ENCODE measurements around the gene HS3ST6. TPM values are rescaled to one million over a fixed set of nuclear protein-coding genes. Genes with fewer than 3 reads are reported as not detected.
"Not testable (repeated sequence)": the region's sequence is repeated elsewhere in the genome, so short reads cannot be mapped to it uniquely, and the experiment has no call there.

The HS3ST6 gene
- total RNA-seq, 6 experiments from 2014 or later, result not detected

DNA sequence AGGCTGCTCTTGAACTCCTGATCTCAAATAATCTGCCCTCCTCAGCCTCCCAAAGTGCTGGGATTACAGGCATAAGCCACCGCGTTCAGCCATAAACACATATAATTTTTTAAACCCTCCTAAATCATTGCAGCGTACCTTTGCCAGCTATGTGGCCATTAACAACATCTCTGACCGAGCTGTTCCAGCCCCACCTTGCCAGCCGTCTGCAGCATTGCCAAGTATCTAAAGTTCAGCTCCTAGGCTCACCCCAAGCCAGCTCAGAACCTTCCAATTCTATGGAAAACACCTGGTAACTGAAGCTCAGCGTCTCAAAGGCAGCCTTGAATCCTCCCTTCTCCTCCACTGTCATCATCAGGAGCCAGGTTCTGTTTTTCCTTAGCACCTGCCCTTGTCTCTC lies 41.1 kb downstream of the HS3ST6 start:
- Mint-ChIP-seq H3K9me3 (no peaks in the 10 kb centered on the region; the same call in 1 of the 2 replicates), H3K36me3 (ENCODE audit: low read depth) (no peaks in the 10 kb centered on the region), H3K27me3 (ENCODE audit: insufficient read depth) (peaks cover 29% of the 10 kb centered on the region), H3K4me3 (no peak overlapping the region), H3K27ac (no peak overlapping the region), H3K4me1 (ENCODE audit: low read depth) (no peaks in the 10 kb centered on the region)
- DNase-seq, result no peak
- TF ChIP-seq, protein P1, sequence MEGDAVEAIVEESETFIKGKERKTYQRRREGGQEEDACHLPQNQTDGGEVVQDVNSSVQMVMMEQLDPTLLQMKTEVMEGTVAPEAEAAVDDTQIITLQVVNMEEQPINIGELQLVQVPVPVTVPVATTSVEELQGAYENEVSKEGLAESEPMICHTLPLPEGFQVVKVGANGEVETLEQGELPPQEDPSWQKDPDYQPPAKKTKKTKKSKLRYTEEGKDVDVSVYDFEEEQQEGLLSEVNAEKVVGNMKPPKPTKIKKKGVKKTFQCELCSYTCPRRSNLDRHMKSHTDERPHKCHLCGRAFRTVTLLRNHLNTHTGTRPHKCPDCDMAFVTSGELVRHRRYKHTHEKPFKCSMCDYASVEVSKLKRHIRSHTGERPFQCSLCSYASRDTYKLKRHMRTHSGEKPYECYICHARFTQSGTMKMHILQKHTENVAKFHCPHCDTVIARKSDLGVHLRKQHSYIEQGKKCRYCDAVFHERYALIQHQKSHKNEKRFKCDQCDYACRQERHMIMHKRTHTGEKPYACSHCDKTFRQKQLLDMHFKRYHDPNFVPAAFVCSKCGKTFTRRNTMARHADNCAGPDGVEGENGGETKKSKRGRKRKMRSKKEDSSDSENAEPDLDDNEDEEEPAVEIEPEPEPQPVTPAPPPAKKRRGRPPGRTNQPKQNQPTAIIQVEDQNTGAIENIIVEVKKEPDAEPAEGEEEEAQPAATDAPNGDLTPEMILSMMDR (IDR thresholded peaks at IDR 0.05), result no peak

DNA sequence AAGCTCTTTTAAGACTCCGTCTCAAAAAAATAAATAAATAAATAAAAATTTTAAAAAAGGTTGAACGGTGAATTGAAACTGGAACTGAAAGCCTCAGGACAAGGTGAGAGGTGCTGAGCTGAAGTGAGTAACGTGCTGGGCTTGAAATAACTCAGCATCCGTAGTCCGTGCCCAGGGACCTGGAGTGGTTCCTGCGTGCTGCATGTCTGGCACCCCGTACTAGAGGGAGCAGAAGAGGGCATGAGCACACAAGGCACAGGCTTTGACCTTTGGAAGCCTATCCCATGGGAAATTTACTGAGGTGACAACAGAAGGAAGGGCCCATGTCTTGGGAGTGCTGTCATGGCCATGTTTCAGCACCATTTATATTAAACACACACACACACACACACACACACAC lies 41.7 kb downstream of the HS3ST6 start:
- H3K36me3 Mint-ChIP-seq (ENCODE audit: low read depth), result no peaks in the 10 kb centered on the region
- H3K9me3 Mint-ChIP-seq, result no peaks in the 10 kb centered on the region; the same call in 1 of the 2 replicates
- H3K4me1 Mint-ChIP-seq (ENCODE audit: low read depth), result no peaks in the 10 kb centered on the region
- DNase-seq, result no peak
- no peak overlapping the region for H3K4me3 Mint-ChIP-seq
- H3K27me3 Mint-ChIP-seq (ENCODE audit: insufficient read depth), result peaks cover 25% of the 10 kb centered on the region
- H3K27ac Mint-ChIP-seq, result no peak overlapping the region
- TF ChIP-seq, protein P1 (IDR thresholded peaks at IDR 0.05), result no peak

DNA sequence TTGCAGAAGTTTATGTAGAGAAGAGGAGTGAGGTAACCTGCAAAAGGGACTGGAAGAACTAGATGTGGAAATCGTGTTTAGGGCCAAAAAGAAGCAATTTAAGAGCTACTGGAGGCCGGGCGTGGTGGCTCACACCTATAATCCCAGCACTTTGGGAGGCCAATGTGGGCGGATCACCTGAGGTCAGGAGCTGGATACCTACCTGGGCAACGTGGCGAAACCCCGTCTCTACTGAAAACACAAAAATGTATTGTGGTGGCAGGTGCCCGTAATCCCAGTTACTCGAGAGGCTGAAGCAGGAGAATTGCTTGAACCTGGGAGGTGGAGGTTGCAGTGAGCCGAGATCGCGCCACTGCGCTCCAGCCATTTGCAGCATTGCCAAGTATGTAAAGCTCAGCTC lies 42.1 kb downstream of the HS3ST6 start:
- H3K4me1 Mint-ChIP-seq (ENCODE audit: low read depth); H3K36me3 Mint-ChIP-seq (ENCODE audit: low read depth); DNase-seq; H3K27ac Mint-ChIP-seq; H3K9me3 Mint-ChIP-seq; H3K4me3 Mint-ChIP-seq: not testable (repeated sequence)
- H3K27me3 Mint-ChIP-seq (ENCODE audit: insufficient read depth), result peaks cover 22% of the 10 kb centered on the region

DNA sequence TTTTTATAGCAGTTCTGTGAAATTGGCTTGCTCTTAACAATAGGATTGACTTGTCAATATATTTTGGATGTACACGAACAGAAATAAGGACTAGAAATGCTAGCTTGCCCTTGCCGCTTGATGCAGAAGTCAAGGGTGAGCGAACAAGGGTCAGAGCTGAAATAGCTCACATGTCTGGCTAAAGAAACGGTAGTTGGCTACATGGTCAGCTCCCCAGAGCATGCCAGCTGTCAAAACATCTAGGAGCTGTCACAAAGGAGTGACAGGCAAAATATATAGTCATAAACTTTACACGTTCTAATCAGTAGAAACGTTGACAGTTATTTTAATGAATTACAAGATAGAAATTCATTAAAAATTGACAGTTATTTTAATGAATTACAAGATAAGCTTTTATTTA lies 43.4 kb downstream of the HS3ST6 start:
- no peak for DNase-seq
- Mint-ChIP-seq H3K4me3 (no peak overlapping the region), H3K4me1 (ENCODE audit: low read depth) (peaks cover 12% of the 10 kb centered on the region), H3K27me3 (ENCODE audit: insufficient read depth) (peaks cover 22% of the 10 kb centered on the region), H3K36me3 (ENCODE audit: low read depth) (no peaks in the 10 kb centered on the region), H3K9me3 (no peaks in the 10 kb centered on the region; the same call in 1 of the 2 replicates), H3K27ac (no peak overlapping the region)
- TF ChIP-seq, protein P1 (IDR thresholded peaks at IDR 0.05), result no peak

DNA sequence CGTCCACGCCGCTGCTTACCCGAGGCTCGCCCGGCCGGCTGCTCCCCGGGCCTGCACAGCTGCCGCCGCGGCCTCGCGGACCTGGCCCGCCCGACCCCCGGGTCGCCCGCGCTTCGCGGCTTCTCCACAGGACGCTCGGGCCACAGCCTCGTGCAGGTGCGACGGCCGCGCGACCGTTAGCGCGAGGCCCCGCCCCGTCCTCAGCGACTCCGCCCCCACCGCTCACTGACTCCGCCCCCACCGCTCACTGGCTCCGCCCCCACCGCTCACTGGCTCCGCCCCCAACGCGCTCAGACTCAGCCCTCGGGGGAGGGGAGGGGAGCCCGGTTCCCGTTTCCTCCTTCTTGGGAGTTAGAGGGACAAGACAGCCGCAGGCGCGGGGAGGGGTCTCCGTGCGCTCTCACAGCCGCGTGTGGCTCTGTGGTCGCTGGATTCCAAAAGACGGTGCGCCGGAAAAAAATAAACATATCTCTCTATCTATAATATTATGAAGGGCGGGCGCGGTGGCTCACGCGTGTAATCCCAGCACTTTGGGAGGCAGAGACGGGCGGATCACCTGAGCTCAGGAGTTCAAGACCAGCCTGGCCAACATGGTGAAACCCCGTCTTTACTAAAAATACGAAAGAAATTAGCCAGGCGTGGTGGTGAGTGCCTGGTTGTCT lies 46.1 kb downstream of the HS3ST6 start, which contains the start of gene MEIOB:
Gene MEIOB (minus strand): TSS at position 191 of the 662 bp plus-strand sequence. CDS start 3,989 bp downstream, outside the sequence.
- no peak for DNase-seq
- Mint-ChIP-seq H3K27me3 (ENCODE audit: insufficient read depth) (peaks cover 20% of the 10 kb centered on the region), H3K4me1 (ENCODE audit: low read depth) (peaks cover 12% of the 10 kb centered on the region), H3K36me3 (ENCODE audit: low read depth) (no peaks in the 10 kb centered on the region), H3K9me3 (no peaks in the 10 kb centered on the region; the same call in 1 of the 2 replicates), H3K4me3 (no peak within 1 kb of the TSS), H3K27ac (no peak within 1 kb of the TSS; the same call in 1 of the 2 replicates)
- TF ChIP-seq, protein P1 (IDR thresholded peaks at IDR 0.05), result no peak

DNA sequence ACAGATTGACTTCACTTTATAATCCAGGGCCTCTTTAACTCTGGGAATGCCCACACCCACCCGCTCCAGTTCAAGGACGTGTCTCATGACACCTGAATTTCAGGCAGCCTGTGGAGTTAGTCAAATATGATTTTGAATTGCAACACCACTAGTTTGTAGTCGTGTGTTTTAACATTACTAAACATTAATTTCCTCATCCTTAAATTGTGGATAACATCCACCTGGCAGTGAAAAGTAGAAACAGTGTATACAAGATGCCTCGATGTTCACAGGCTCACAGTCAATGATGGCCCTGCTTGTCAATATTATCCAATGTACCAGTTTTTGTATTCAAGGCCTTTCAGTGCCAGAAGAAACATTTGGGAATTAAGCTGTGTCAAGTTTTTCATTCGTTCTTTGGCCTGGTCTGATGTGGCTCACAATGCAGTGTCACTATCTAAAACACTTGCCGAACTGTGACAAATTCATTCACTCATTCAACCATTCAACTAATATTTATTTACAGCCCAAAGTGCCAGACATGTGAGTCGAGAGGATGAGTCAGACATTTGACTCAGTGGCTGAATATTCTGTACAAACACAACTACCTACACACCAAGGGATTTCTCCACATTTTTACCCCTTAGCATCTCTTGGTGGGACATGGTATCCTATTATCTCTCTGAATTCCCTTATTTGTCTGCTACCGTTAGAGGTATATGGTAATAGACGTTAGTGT lies 47.7 kb downstream of the HS3ST6 start:
- Mint-ChIP-seq H3K27me3 (ENCODE audit: insufficient read depth) (peaks cover 20% of the 10 kb centered on the region), H3K4me3 (no peak overlapping the region), H3K4me1 (ENCODE audit: low read depth) (peaks cover 12% of the 10 kb centered on the region), H3K27ac (no peak overlapping the region; the same call in 1 of the 2 replicates), H3K36me3 (ENCODE audit: low read depth) (no peaks in the 10 kb centered on the region), H3K9me3 (no peaks in the 10 kb centered on the region; the same call in 1 of the 2 replicates)
- DNase-seq, result peak; percentile 61
- TF ChIP-seq, protein P1 (IDR thresholded peaks at IDR 0.05), result no peak

Data from HFFc6 (cell line).